NCI-H1436 (cell line): Measurements from ENCODE around the gene COG6.
A peak's percentile ranks its signal among the peaks of the same experiment; 100 is the strongest.

Source experiments
- DNase-seq: peaks from one replicate; lab custom pipeline; 2025; lab: John Stamatoyannopoulos, UW

The COG6 gene

DNA sequence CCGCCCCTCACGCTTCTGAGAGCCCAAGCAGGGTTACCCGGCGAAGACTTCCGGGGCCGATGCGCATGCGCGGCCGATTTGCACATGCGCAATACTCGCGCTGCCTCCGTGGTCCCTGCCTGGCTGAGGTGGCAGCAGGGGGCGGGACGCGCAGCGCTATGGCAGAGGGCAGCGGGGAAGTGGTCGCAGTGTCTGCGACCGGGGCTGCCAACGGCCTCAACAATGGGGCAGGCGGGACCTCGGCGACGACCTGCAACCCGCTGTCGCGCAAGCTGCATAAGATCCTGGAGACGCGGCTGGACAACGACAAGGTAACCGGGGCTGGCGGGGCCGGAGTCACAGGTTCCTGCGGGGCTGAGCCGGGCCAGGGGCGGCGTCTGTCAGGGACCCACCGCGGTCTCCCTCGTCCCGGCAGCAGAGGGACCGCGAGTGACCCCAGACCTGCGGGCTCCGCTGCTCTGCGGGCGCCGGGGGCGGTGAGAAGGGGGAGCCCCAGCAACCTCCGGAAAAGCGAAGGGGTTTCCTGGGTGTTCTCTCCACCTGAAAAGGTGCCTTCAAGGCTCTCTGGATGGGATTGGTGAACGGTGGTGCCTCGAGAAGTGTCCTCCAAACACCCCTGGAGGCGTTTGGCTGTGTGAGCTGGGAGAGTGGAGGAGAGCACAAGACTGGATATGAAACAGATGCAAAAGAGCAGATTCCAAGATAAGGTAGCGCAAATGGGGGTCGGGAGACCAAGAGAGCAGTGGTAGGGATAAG lies at the start of gene COG6:
COG6 (plus strand) TSS at position 94 of the 756 bp plus-strand sequence; CDS start at position 159, 65 bp downstream.
- peak; percentile 63 for DNase-seq

DNA sequence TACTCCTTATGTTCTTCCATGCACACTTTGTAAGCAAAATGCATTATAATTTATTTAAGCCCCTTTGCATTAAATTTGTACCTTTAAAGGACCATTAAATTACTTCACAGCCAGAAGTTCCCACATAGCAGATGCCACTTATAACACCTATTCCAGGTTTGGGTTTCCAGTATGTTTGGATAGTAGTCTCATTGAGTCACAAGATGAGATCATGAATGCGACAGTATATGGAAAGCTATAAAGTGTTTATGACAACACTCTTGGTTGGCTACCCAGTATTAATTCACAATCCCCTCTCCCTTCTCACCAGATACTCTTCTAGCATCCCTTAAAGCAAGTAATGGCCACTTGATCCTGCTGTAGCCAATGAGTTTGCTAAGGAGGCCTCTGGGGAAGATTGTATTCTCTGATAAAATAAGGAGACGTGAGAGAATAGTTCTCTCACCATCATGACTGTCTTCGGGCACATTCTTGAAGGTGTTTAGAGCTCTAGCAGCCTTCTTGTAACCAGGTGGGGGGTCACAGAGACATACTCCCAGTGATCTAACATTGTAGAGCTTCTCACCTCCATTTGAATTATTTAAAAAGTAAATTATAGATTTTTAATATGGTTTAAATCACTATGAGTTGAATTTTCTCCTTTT lies 49.7 kb upstream of the COG6 start:
- DNase-seq = no peak

DNA sequence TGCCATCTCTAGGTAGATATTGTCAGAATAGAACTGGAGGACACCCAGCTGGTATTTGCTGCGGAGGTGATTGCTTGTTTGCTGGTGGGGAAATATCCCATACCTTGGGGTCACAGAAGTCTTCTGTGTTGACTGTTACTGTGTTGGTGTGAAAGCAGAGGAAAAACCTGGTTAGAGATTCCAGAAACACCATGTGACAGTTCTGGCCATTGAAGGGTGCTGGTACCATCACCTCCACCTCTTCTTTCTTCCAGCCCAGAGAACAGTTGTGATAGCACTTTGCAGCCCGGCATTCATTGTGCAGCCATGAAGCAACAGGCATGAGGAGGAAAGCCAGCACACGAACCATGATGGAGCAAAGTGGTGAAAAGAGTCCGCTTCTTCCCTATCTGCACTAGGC lies 47.6 kb upstream of the COG6 start:
- no peak for DNase-seq

DNA sequence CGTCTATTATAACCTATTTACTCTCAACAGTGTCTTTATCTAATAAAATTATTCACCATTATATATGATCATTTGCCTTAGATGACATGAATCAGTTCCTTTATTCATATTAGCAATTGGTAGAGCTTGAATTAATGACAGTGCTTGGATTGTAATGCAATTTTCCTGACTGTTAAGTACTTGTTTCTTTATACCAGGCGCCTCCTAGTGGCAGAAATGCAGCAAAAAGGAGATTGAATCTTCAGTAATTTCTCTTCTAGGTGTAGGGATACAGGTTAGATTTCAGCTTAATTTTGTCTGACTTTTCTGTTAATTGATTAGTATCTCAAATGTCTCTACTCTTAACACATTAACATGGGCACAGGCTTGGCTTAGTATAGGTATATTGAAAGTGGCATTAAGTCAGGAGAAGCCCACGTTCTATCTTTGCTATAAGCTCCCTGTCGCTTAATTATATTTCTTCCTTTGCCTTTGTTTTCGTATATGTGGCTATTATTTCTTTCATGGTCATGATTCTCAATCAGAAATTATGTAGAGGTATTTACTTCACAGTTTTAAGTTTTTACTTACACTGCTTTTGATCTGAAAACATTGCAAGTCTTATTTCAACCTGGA lies 43.3 kb upstream of the COG6 start:
- peak; percentile 18 for DNase-seq

DNA sequence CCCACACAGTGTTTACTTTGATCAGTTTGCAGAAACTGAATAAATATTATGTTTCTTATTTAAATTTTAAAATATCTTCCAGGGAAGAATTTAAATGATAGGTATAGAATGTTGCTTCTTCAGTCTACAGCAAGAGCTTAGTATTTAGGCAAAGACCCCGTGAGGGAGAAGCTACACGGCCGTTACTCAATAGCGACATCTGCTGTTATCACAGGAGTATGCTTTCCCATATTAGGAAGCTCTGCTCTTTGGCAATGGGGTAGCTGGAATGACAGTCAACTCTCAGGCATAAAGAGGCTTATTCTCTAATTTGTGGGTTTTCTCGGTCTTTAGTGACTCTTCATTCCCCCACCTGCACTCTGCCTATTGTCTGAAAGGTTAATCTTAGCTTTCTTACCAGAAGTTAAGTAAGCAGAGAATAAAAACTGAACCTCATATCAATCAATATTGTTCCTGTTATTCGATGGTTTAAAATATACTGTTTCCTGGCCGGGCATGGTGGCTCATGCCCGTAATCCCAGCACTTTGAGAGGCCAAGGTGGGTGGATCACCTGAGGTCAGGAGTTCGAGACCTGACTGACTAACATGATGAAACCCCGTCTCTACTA lies 39.3 kb upstream of the COG6 start:
- peak; percentile 57 for DNase-seq

DNA sequence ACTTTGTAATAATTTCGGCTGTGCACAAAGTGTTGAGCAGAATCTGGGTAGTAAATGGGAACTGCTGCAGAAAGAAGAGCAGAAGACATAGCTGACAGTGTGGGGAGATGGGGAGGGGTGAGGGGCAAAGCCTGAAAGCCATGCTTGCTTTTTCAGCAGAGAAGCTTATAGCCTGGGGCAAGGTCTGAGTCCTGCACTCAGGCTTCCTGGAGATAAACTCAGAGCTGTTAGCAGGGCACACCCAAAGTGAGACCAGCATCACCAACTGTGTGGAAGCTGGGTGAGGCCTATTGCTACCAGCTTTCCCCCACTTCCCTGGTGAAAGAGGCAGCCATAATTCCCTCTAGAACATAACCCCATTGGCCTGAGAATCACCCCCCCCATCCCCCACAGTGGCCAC lies 36.9 kb upstream of the COG6 start:
- DNase-seq = no peak

DNA sequence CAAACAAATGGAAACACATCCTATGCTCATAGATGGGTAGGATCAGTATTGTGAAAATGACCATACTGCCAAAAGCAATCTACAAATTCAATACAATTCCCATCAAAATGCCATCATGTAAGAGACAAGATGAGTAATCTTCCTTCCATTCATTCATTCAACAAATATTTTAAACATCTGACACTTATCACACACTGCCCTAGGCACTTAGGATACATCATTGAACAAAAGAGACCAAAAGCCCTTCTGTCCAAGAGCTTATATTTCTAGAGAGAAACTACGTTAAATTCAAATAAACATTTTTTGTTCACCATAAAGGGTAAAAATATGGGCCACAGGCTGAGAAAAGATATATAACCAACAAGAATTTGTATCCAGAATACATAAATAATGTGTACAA lies 32.0 kb upstream of the COG6 start:
- no peak for DNase-seq

DNA sequence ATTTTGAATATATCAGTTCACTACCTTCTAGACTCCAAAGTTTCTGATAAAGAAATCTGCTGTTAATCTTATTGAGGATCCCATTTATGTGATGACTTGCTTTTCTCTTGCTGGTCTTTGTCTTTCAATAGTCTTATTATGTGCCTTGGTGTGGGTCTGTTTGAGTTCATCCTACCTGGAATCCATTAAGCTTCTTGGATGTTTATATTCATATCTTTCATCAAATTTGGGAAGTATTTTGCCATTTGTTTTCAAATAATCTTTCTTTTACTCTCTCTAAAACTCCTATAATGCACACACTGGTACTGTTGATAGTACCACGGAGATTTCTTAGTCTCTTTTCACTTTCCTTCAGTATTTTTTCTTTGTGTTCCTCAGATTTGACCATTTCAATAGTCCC lies 24.2 kb upstream of the COG6 start:
- DNase-seq = no peak

DNA sequence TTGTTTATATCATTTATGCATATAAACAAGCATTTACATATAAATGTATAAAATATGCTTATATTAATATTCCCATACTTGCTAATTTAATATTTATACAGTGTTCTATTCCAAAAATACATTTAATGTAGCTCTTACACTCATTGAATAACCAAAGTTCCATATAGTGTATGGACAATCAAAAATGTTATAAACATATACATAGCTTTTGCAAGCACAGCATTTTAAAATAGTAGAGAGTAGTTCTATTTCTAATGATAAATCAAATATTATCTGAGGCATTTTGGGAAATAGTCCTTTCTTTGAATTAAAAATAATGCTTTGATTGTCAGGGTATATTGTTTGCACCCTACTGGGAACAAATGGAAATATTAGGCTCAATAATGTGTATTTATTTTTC lies 22.5 kb upstream of the COG6 start:
- DNase-seq = no peak

DNA sequence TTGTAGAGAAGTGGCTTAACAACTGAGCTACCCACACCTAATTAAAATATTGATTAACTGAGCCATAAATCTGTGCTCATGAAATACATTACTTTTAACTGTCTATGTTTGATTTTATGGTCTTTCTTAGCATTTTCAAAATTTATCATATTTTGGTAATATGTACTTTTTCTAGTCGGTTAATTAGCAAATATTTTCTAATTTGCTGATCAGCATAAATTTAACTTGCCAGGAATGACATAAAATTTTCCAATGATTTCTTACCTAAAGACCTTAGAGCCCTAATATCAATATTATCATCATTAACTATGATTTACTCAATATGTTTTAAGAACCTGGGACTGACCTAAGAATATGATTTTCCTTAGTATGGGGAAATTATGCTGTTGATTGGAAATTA lies 19.9 kb upstream of the COG6 start:
- DNase-seq = no peak

DNA sequence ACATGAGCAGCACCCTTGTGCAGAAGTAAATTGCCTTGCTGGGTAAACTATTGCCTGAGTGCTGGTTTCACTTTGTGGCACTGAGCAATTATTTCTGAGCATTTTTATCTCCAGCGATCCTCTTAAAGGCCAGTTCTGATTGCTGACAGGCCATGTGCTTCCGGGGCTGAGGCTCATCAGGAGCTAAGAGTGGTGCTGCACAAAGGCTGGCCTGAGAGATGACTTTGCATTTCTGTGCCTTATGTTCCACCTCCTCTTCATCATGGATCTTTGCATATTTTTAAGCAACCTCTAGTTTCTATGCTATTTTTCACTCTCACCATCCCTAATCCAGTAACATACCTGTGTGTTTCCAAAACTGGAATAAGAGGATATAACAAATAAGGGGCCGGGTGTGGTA lies 17.6 kb upstream of the COG6 start:
- DNase-seq = no peak

DNA sequence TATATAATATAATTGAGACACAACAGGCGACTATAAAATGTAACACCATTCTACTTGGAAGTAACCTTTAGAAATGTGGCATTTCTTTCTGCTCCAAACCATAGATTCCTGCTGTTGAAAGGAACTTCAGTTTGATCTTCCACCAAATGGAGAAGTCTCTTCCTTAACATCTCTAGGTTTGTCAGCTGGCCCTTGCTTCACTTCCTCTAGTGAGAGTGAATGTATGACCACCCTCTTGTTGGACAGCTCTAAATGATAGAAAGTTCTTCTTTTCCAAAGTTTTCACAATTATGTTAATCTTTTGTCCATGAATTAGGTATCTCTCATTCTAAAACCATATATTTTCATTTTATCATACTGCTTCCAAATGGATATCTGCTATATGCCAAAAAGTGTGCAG lies 13.8 kb upstream of the COG6 start:
- no peak for DNase-seq

DNA sequence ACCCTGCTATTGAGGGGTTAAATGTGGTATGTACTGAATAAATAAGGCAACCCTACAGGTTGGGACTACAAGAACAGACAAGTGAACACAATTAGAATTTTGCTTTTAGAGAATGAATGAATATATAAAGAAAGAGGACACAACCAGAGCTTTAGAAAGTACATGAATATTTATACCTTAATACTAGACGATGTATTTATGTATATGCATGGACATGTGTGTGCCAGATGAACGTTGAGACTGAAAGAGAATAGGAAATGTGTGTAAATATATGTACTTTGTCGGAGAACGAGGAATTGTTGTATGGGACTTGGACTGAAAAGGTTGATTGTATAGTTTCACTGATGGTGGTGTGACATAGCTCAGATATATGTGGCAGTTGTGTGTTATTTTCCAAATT lies 9.3 kb upstream of the COG6 start:
- no peak for DNase-seq

DNA sequence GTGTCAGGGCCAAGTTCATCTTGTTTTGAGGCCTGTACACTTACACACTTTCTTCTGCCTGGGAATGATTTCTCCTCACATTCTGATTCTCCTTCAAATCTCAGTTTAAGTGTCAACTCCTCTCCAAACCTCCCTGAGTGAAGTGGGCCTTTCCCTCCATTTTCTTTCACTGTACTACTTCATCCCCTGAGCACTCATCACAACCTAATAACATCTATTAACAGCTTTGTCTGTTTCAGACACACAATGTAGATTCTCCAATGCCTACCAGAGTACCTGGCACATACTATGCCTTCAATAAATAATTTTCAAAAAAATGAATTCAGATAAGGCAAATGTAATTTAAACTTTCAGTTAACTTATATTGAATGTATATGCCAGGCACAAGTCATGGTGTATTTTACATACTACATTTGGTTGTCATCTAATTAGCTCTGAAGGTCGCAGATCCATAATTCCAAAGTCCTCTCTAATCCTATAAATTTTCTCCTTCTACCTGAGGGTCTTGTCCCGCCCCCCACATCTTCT lies 357 bp upstream of the COG6 start:
- DNase-seq = no peak

DNA sequence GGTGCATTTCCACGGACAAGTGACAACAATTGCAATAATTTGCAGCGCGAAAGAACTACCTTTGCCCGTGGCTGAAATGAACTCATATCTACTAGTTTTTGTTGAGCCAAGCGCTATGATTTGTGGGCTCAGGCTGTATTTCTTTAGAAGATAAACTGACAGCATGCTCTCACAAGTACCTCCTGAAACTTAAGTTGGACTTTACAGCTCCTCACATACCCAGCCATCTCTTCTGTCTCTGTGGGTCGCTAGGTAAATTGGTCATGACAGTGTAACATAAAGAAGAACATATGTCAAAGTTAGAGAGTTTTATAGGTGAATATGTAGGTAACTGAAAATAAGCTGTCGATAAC lies 839 bp downstream of the COG6 start:
- no peak for DNase-seq

DNA sequence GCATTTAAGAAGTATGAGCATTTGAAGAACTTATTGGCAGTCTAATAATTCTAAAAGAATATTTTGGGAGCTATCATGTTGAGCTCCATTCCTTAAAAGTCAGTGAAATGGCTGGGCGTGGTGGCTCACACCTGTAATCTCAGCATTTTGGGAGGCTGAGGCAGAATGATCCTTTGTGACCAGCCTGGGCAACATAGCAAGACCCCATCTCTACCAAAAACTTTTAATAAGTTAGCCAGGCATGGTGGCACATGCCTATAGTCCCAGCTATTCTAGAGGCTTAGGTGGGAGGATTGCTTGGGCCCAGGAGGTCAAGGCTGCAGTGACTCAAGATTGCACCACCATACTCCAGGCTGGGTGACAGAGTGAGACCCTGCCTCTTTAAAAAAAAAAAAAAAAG lies 8.0 kb downstream of the COG6 start:
- DNase-seq = no peak

DNA sequence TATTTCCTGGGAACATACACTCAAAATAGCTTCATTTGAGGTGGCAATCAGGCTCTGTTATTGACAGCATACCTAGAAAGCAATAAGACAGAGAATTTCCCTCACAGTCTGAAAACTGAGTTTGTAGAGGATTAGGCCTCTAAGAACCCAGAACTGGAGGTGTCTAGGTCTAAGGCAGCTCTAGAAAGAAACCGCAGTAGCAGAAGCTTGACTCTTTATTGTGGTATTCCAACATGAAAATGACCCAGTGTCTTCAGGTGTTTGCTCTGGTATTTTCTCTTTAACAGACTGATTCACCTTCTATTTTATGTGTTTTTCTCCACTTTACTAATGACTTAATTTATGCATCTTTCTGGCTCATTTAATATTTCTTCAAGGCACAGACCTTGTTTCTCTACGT lies 8.5 kb downstream of the COG6 start:
- DNase-seq = no peak

DNA sequence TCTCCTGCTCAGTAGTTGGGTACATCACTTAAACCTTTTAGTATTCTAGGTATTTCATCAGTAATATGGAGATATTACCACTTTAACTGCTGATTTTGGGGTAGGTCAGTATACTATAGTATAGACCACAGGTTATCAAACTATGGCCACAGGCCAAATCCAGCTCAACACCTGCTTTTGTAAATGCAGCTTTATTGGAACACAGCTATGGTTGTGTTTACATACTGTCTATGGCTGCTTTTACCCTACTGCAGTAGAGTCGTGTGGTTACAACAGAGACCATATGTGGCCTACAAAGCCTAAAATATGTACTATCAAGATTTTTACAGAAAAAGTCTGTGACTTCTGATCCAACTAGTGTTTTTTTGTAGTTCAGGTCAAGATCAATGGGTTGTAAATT lies 10.3 kb downstream of the COG6 start:
- DNase-seq = no peak

DNA sequence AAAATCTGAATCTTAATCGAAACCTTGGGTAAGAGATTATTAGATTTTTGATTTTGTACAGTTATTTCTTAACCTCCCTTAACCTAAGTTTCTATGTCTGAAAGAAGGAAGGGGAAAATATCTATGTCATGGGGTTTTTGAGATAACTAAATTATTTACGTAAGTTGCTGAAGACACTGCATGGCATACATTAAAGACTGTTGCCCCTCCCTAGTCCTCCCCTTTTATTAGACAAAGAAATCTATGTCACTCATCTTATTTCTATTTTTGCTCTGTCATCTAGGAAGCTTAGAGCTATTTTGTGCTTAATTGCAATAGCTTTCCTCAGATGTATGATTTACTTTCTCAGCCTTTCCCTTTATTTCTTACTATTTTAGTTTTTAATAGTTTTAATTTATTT lies 15.0 kb downstream of the COG6 start:
- DNase-seq = no peak

DNA sequence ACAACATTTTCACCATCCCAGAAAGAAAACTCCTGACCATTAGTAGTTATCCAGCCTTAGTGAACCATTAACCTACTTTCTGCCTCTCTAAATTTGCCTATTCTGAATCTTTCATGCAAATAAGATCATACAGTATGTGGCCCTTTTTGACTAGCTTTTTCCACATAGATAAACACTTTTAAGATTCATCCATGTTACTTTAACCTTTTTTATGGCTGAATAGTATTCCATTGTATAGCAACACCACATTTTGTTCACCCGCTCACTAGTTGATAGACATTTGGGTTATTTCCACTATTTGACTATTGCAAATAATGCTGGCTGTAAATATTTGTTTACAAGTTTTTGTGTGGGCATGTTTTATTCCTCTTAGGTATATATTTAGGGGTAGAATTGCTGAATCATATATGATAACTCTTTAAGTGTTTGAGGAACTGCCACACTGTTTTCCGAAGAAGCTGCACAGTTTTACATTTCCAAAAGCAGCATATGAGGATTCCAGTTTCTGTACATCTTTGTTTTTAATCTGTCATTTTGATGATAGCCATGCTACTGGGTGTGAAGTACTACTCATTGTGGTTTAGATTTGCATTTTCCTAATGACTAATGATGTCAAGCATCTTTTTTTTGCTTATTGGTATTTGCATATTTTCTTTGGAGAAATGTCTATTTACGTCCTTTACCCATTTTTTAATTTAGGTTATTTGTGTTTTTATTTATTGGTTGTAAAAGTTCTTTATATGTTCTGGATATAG lies 17.1 kb downstream of the COG6 start:
- DNase-seq = no peak

DNA sequence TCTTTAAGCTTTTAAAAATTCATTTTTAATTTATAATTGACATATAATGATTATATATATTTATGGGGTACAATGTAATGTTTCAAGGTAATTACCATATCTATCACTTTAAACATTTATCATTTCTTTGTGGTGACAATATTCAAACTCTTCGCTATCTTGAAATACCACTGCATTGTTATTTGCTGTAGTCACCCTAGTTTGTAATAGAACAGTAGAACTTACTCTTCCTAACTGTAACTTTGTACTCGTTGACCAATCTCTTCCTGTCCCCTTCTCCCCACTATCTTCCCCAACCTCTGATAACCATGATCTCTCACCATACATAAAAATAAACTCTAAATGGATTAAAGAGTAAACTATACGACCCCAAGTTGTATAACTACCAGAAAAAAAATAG lies 20.4 kb downstream of the COG6 start:
- DNase-seq = no peak

DNA sequence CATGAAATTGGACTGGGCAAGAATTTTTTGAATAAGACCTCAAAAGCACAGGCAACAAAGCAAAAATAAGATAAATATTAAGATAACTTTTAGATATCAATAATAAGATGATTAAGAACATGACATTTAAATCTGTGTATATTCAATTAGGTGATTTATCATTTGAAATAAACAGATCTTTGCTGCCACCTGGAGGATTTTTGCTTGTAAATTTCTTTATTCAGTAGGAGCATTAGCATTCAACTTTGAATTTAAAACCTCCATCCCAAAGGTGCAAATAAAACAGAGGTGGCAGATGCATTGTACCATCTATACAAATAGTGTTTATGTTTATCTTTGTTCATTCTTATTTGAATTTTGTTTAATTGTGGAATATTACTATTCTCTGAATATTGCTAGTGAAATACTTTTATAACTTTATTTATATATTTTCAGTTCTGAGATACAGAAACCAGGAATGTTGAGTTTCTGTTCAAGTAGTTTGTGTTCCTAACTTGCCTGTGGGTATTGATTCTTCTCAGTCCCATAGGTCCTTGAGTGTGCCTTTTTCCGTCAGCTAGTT lies 20.9 kb downstream of the COG6 start:
- peak; percentile 0 for DNase-seq
